NCI-H1417 (cell line): Measurements from ENCODE around the gene PPP1R12B.
"Not testable (repeated sequence)": the region's sequence is repeated elsewhere in the genome, so short reads cannot be mapped to it uniquely, and the experiment has no call there.

Experiments
- DNase-seq, 3 experiments: peaks; one replicate each; lab custom pipeline; 2025; lab: John Stamatoyannopoulos, UW

Gene PPP1R12B

DNA sequence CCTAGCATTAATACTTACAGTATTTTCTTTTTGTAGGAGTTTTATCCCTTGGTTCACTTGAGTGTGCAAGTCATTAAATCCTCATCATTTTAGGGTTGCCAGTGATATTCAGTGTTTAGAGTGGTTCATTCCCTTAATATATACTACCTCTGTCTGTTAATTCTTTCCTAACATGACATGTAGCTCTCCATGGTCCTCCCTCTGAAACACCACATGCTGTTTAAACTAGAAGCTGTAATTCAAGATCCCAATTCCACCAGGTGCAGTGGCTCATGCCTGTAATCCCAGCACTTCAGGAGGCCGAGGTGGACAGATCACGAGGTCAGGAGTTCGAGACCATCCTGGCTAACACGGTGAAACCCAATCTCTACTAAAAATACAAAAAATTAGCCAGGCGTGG is 233.9 kb downstream of the PPP1R12B start:
- not testable (repeated sequence) for DNase-seq

GRCh38 chr1:202584707-202585589 is 236.4 kb downstream of the PPP1R12B start:
- no peak for DNase-seq

GRCh38 chr1:202585590-202585933 is 237.1 kb downstream of the PPP1R12B start:
- no peak for DNase-seq

DNA sequence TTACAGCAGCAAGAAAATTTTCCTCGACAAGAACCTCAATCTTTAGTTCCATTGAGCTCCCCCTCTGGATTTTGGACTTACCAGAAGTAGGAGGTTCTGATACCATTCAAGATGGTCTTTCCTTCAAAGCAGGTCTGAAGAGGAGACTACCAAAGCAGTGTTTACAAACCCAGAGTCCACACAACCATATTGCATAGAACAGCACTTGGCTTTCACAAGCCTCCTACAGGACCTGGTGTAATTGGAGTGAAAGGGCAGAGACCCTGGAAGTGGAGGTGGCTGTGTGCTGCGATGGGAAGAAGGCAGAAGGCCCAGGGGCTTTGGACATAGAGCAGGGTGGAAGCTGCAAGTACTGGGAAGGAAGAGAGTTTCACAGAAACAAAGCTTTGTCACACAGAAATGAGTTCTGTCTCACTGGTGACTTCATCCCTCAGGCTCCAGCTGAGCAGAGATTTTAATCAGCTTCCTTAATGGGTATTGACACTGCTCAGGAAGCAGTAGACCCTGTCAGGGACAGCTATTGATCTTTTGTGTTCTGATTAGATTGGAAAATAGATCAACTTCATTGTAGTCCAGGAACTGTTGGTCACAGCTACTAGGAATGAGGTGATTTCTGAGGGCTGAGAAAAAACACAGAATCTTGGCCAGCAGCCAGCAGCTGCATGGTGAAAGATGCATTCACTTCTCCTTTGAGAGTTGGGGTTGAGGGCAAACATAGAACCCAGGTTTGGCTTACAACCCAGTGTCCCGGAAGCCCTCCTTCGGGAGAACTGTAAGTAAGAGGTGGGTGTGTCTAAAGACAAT is 237.7 kb downstream of the PPP1R12B start:
- DNase-seq, result peak in 2 of 3 experiments; percentile 9 to 73

GRCh38 chr1:202586871-202587270 is 238.4 kb downstream of the PPP1R12B start:
- DNase-seq, result no peak

GRCh38 chr1:202587859-202588485 is 239.5 kb downstream of the PPP1R12B start:
- no peak for DNase-seq

GRCh38 chr1:202588503-202589189 is 240.1 kb downstream of the PPP1R12B start:
- no peak for DNase-seq

GRCh38 chr1:202589190-202589930 is 240.9 kb downstream of the PPP1R12B start:
- DNase-seq, result peak in 1 of 3 experiments; percentile 40

GRCh38 chr1:202590126-202590525 is 241.6 kb downstream of the PPP1R12B start:
- DNase-seq, result no peak

DNA sequence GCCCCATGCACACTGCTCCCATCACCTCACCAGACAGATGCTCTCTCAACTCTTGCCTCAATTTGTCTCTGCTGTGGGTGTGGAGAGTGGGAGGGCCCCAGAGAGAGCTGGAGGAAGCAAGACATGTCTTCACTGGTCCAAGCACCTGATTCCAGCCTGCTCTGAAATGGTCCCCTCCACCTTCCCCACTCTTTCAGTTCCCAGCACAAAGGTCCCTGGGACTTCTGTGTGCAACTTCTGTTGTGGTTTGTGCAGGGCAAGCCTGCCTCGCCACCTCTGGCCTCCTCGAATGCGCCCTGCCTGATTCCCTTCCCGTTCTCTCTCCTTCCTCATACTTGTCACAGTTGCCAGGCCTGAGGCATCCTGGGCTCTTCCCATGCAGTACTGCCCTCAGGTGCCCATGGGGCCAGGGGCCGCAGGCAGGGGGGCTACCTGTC is 242.5 kb downstream of the PPP1R12B start:
- no peak for DNase-seq

- DNase-seq, result no peak
These were observed 243.0 kb downstream of the PPP1R12B start for GRCh38 chr1:202591515-202591914.

DNA sequence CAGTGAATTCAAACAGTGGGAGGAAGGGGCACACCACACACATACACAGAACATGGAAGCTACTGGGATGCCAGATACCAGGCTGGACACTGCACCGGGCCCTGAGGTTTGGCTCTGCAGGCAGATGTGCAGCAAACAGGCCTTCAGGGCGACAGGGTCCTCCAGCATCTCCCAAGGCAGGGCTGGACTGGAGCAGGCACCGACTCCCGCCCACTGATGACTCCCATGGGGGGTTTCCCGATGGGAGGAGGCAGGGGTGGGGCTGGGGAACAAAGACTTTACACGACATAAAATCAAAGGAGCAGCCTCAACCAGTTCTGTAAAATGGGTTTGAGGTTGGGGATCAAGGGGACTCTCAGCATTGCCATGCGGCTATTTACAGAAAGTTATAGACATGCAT is 243.6 kb downstream of the PPP1R12B start:
- no peak for DNase-seq

DNA sequence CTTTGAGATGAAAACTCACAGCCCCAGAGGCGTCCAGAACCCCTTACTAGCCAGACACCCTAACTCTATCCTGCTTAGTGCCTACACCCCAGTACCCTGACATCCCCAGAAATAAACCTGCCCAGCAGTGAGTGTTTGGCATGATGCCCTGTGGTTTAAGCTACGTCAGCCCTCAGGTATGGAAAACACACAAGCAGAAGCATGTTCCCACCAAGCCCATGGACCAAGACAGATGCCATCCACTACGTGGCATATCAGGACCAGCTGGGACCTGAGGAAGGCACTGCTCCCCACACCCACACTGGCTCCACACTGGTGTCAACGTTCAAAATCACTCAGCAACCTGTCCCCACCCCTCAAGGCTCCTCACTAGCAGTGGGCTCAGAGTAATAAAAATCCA is 245.3 kb downstream of the PPP1R12B start:
- DNase-seq, result no peak

DNA sequence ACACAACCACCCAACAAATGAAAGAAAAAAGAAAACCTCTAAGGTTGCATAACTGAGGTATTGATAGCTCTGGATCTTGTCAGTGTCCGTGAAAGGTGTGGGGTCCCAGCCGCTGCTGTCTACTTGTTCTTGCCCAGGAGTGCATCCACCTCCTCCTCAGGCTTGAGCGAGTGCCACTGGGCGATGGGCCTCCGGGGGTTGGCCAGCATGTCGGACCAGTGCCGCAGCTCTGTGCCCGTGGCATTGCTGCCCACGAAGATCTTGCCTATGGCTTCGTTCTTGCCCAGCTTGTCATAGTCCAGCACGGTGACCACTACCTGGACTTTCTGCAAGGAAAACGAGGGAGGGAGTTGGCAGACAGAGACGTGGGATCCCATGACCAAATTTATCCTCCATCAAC is 248.1 kb downstream of the PPP1R12B start:
- no peak for DNase-seq

DNA sequence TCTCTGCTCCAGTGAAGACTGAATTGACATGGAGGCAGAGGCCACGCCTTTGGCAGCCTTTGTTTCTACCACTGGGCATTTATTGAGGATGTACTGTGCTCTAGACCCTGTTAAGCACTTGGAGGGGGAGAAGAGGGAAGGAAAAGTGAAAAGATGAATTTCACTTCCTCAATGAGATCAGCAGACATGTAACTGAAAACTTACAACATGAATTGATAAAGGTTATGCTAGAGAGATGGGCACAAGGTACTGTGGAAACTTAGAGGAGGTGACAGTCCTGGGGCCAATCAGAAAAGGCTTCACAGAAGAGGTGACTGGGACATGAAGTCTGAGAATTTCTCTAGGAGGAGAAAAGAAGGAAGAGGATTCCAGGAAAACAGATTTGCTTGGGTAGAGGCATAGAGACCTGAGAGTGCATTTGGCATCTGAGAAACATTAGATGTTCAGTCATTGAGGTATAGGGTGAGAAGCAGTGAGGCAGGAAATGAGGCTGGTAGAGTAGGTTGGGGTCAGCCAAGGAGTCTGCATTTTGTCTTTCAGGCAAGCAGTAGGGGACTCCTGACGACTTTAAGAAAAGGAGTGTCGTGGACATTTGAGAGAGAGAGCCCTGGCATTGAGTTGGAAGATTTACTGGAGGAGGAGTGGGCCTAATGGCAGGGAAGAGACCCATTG is 248.7 kb downstream of the PPP1R12B start:
- no peak for DNase-seq

GRCh38 chr1:202599669-202600431 is 251.4 kb downstream of the PPP1R12B start:
- peak in 2 of 3 experiments; percentile 51 to 61 for DNase-seq

DNA sequence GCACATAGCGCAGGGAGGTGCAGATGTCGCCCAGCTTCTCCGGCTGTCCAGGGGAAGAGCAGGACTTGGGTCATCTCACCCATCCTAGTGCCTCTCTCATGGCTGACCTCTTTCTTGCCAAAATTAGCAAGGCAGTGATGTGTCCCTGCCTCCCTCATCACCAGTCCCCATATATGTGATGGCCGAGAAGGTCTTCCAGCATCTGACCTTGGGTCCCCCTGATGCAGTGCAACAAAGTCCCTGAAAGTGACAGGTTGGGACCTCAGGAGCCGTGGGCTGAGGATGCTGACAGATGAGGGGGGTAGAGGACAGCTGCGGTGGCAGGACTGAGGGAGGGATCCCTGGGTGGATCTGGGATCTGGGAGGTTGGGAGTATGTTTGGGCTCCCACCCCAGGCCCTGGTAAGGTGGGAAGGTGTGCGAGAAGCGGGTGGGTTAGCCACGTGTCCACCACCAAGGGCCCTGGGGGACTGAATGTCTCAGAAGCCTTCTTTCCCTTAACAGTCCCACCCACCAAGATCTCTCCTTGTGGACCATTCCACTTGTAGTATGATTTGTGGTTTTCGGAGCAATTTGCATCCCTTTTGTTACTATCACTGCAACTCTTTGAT is 252.0 kb downstream of the PPP1R12B start:
- DNase-seq, result no peak

- no peak for DNase-seq
These were observed 254.9 kb downstream of the PPP1R12B start for GRCh38 chr1:202603435-202603834.

GRCh38 chr1:202605515-202605914 is 257.0 kb downstream of the PPP1R12B start:
- DNase-seq, result no peak
